ENCODE results near the gene DDX10.

The DDX10 gene

GRCh38 chr11:108897916-108898315 is 233.0 kb downstream of the DDX10 start:
- Histone ChIP-seq H3K4me1 (ENCODE audit: low read depth, poor library complexity, severe bottlenecking) (no peaks in the 10 kb centered on the region), H3K27ac (no peak overlapping the region), H2AFZ (ENCODE audit: low read depth) (no peak overlapping the region), H3K9ac (no peak overlapping the region), H3K27me3 (ENCODE audit: insufficient read depth, low read depth) (no peaks in the 10 kb centered on the region), H3K4me2 (no peak overlapping the region), H3K4me3 (IDR thresholded peaks at IDR 0.05; ENCODE audit: insufficient read depth, low read depth, low read length) (no peak overlapping the region), H4K20me1 (ENCODE audit: insufficient read depth) (no peaks in the 10 kb centered on the region), H3K79me2 (ENCODE audit: insufficient read depth, low read depth) (no peaks in the 10 kb centered on the region), H3K36me3 (ENCODE audit: insufficient read depth) (no peaks in the 10 kb centered on the region)
- TF ChIP-seq CTCF (conservative IDR thresholded peaks at IDR 0.05; ENCODE audit: low read depth, low read length), result no peak

- Histone ChIP-seq H3K27me3 (ENCODE audit: insufficient read depth, low read depth) (no peaks in the 10 kb centered on the region), H3K4me1 (ENCODE audit: low read depth, poor library complexity, severe bottlenecking) (no peaks in the 10 kb centered on the region)
Measured at GRCh38 chr11:108901359-108901758, 236.5 kb downstream of the DDX10 start.

GRCh38 chr11:108902027-108902469 is 237.2 kb downstream of the DDX10 start:
- no peak for TF ChIP-seq CTCF (conservative IDR thresholded peaks at IDR 0.05; ENCODE audit: low read depth, low read length)
- H3K36me3 ChIP-seq (ENCODE audit: insufficient read depth), result no peaks in the 10 kb centered on the region
- H3K27me3 ChIP-seq (ENCODE audit: insufficient read depth, low read depth), result no peaks in the 10 kb centered on the region
- no peak overlapping the region for H3K4me3 ChIP-seq (IDR thresholded peaks at IDR 0.05; ENCODE audit: insufficient read depth, low read depth, low read length)
- H3K27ac ChIP-seq, result no peak overlapping the region
- H3K4me2 ChIP-seq, result no peak overlapping the region
- no peaks in the 10 kb centered on the region for H3K4me1 ChIP-seq (ENCODE audit: low read depth, poor library complexity, severe bottlenecking)
- no peaks in the 10 kb centered on the region for H4K20me1 ChIP-seq (ENCODE audit: insufficient read depth)
- no peak overlapping the region for H2AFZ ChIP-seq (ENCODE audit: low read depth)
- no peak overlapping the region for H3K9ac ChIP-seq
- no peaks in the 10 kb centered on the region for H3K79me2 ChIP-seq (ENCODE audit: insufficient read depth, low read depth)

More at GRCh38 chr11:108901359-108901758, 236.5 kb downstream of the DDX10 start:
- Histone ChIP-seq H4K20me1 (ENCODE audit: insufficient read depth) (no peaks in the 10 kb centered on the region), H3K9ac (no peak overlapping the region), H3K36me3 (ENCODE audit: insufficient read depth) (no peaks in the 10 kb centered on the region), H3K4me3 (IDR thresholded peaks at IDR 0.05; ENCODE audit: insufficient read depth, low read depth, low read length) (no peak overlapping the region), H2AFZ (ENCODE audit: low read depth) (no peak overlapping the region), H3K79me2 (ENCODE audit: insufficient read depth, low read depth) (no peaks in the 10 kb centered on the region), H3K4me2 (no peak overlapping the region), H3K27ac (no peak overlapping the region)
- TF ChIP-seq CTCF (conservative IDR thresholded peaks at IDR 0.05; ENCODE audit: low read depth, low read length), result no peak

- H3K27ac ChIP-seq, result no peak overlapping the region
- H3K4me1 ChIP-seq (ENCODE audit: low read depth, poor library complexity, severe bottlenecking), result no peaks in the 10 kb centered on the region
- H2AFZ ChIP-seq (ENCODE audit: low read depth), result no peak overlapping the region
- no peak overlapping the region for H3K9ac ChIP-seq
- no peaks in the 10 kb centered on the region for H3K27me3 ChIP-seq (ENCODE audit: insufficient read depth, low read depth)
- no peaks in the 10 kb centered on the region for H3K79me2 ChIP-seq (ENCODE audit: insufficient read depth, low read depth)
- H3K36me3 ChIP-seq (ENCODE audit: insufficient read depth), result no peaks in the 10 kb centered on the region
- no peak overlapping the region for H3K4me2 ChIP-seq
- H4K20me1 ChIP-seq (ENCODE audit: insufficient read depth), result no peaks in the 10 kb centered on the region
- TF ChIP-seq CTCF (conservative IDR thresholded peaks at IDR 0.05; ENCODE audit: low read depth, low read length), result no peak
- no peak overlapping the region for H3K4me3 ChIP-seq (IDR thresholded peaks at IDR 0.05; ENCODE audit: insufficient read depth, low read depth, low read length)
Measured at GRCh38 chr11:108904480-108904879, 239.6 kb downstream of the DDX10 start.
